ENCODE measurements around the gene SCG3.

DNA sequence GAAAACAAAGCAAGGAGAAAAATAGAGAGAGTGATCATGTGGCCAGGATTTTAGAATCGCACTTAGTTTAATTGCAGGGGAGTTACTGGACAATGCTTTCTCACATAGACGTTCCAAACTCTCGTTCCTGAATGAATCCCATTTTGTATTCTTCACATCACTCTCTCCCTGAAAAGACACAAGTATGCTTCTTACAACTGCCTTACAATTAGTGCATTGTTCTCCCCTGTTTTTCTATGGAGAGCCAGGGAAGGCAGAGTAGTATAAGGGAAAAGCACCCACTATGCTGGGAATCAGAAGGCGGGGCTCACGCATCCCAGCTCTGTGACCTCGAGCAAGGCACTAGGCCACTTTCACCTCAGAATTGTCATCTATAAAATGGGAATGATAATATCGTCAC, 84.4 kb downstream of the SCG3 start:
- TF ChIP-seq EZH2 (IDR thresholded peaks at IDR 0.05; ENCODE audit: borderline replicate concordance, low read length) = no peak
- TF ChIP-seq, protein P1, sequence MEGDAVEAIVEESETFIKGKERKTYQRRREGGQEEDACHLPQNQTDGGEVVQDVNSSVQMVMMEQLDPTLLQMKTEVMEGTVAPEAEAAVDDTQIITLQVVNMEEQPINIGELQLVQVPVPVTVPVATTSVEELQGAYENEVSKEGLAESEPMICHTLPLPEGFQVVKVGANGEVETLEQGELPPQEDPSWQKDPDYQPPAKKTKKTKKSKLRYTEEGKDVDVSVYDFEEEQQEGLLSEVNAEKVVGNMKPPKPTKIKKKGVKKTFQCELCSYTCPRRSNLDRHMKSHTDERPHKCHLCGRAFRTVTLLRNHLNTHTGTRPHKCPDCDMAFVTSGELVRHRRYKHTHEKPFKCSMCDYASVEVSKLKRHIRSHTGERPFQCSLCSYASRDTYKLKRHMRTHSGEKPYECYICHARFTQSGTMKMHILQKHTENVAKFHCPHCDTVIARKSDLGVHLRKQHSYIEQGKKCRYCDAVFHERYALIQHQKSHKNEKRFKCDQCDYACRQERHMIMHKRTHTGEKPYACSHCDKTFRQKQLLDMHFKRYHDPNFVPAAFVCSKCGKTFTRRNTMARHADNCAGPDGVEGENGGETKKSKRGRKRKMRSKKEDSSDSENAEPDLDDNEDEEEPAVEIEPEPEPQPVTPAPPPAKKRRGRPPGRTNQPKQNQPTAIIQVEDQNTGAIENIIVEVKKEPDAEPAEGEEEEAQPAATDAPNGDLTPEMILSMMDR (IDR thresholded peaks at IDR 0.05; ENCODE audit: low read length) = no peak
